ENCODE measurements around the gene CAPN10.

The CAPN10 gene

GRCh38 chr2:240576036-240576435 is 10.5 kb upstream of the CAPN10 start:
- Histone ChIP-seq H3K27me3 (replicated peaks; ENCODE audit: control insufficient read depth, insufficient read depth, low read length, poor library complexity, severe bottlenecking) (no peaks in the 10 kb centered on the region), H3K4me1 (ENCODE audit: control insufficient read depth, insufficient read depth, low read length, poor library complexity, severe bottlenecking) (peaks cover 25% of the 10 kb centered on the region), H3K9me3 (ENCODE audit: control insufficient read depth, low read length) (no peaks in the 10 kb centered on the region), H3K27ac (ENCODE audit: insufficient read depth, low read length, poor library complexity, severe bottlenecking) (no peak overlapping the region), H3K4me3 (ENCODE audit: insufficient read depth, low read depth, low read length, poor library complexity, severe bottlenecking) (no peak overlapping the region), H3K36me3 (ENCODE audit: control insufficient read depth, insufficient read depth, low read length) (peaks cover 75% of the 10 kb centered on the region)
- no peak for DNase-seq

- no peaks in the 10 kb centered on the region for H3K9me3 ChIP-seq (ENCODE audit: control insufficient read depth, low read length)
- no peaks in the 10 kb centered on the region for H3K27me3 ChIP-seq (replicated peaks; ENCODE audit: control insufficient read depth, insufficient read depth, low read length, poor library complexity, severe bottlenecking)
- H3K27ac ChIP-seq (ENCODE audit: insufficient read depth, low read length, poor library complexity, severe bottlenecking) = no peak overlapping the region
- peaks cover 20% of the 10 kb centered on the region for H3K4me1 ChIP-seq (ENCODE audit: control insufficient read depth, insufficient read depth, low read length, poor library complexity, severe bottlenecking)
- no peak for DNase-seq
- peaks cover 71% of the 10 kb centered on the region for H3K36me3 ChIP-seq (ENCODE audit: control insufficient read depth, insufficient read depth, low read length)
- H3K4me3 ChIP-seq (ENCODE audit: insufficient read depth, low read depth, low read length, poor library complexity, severe bottlenecking) = no peak overlapping the region
Observed at GRCh38 chr2:240576436-240577205, 9.9 kb upstream of the CAPN10 start.

DNA sequence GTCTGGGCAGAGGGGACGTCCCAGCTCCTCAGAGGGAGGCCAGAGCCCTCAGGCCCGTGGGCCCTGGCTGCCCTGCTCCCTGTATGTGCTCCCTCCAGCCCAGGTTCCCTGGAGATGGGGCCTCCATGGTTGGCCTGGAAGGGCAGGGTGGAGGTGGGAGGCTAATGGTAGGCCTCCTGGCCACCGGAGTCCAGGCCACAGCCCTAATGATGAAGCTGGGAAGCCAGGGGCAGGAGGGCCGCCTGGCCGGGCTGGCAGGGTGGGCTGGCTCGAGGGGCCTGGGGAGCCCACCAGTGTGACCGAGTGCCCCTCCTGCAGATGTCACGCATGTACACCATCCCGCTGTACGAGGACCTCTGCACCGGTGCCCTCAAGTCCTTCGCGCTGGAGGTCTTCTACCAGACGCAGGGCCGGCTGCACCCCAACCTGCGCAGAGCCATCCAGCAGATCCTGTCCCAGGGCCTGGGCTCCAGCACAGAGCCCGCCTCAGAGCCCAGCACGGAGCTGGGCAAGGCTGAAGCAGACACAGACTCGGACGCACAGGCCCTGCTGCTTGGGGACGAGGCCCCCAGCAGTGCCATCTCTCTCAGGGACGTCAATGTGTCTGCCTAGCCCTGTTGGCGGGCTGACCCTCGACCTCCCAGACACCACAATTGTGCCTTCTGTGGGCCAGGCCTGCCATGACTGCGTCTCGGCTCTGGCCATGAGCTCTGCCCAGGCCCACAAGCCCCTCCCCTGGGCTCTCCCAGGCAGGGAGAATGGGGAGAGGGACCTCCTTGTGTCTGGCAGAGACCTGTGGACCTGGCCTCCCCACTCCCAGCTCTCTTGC is 9.0 kb upstream of the CAPN10 start:
- Histone ChIP-seq H3K27me3 (replicated peaks; ENCODE audit: control insufficient read depth, insufficient read depth, low read length, poor library complexity, severe bottlenecking) (no peaks in the 10 kb centered on the region), H3K9me3 (ENCODE audit: control insufficient read depth, low read length) (no peaks in the 10 kb centered on the region), H3K4me1 (ENCODE audit: control insufficient read depth, insufficient read depth, low read length, poor library complexity, severe bottlenecking) (peaks cover 18% of the 10 kb centered on the region), H3K4me3 (ENCODE audit: insufficient read depth, low read depth, low read length, poor library complexity, severe bottlenecking) (no peak overlapping the region), H3K27ac (ENCODE audit: insufficient read depth, low read length, poor library complexity, severe bottlenecking) (no peak overlapping the region), H3K36me3 (ENCODE audit: control insufficient read depth, insufficient read depth, low read length) (peaks cover 63% of the 10 kb centered on the region)
- DNase-seq = no peak

GRCh38 chr2:240578110-240578450 is 8.5 kb upstream of the CAPN10 start:
- H3K4me1 ChIP-seq (ENCODE audit: control insufficient read depth, insufficient read depth, low read length, poor library complexity, severe bottlenecking) = peaks cover 18% of the 10 kb centered on the region
- H3K36me3 ChIP-seq (ENCODE audit: control insufficient read depth, insufficient read depth, low read length) = peaks cover 57% of the 10 kb centered on the region
- no peaks in the 10 kb centered on the region for H3K9me3 ChIP-seq (ENCODE audit: control insufficient read depth, low read length)
- no peak overlapping the region for H3K27ac ChIP-seq (ENCODE audit: insufficient read depth, low read length, poor library complexity, severe bottlenecking)
- H3K27me3 ChIP-seq (replicated peaks; ENCODE audit: control insufficient read depth, insufficient read depth, low read length, poor library complexity, severe bottlenecking) = no peaks in the 10 kb centered on the region
- DNase-seq = no peak
- no peak overlapping the region for H3K4me3 ChIP-seq (ENCODE audit: insufficient read depth, low read depth, low read length, poor library complexity, severe bottlenecking)

DNA sequence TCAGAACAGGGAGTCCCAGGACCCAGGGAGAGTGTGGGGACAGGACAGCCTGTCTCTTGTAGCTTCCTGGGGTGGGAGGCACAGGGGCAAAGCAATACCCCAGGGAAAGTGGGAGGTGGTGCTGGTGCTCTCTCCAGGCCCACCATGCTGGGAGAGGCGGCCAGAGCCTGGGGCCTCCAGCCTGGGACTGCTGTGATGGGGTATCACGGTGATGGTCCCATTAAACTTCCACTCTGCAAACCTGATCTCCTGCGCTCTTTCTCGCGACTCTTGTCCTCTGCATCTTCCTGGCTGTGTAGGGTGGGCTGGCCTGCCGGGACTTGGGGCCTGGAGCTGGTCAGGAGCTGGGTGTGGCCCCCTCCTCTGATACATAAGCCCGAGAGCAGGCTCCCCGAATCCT is 8.0 kb upstream of the CAPN10 start:
- Histone ChIP-seq H3K27me3 (replicated peaks; ENCODE audit: control insufficient read depth, insufficient read depth, low read length, poor library complexity, severe bottlenecking) (no peaks in the 10 kb centered on the region), H3K27ac (ENCODE audit: insufficient read depth, low read length, poor library complexity, severe bottlenecking) (no peak overlapping the region), H3K9me3 (ENCODE audit: control insufficient read depth, low read length) (no peaks in the 10 kb centered on the region), H3K4me1 (ENCODE audit: control insufficient read depth, insufficient read depth, low read length, poor library complexity, severe bottlenecking) (peaks cover 18% of the 10 kb centered on the region), H3K36me3 (ENCODE audit: control insufficient read depth, insufficient read depth, low read length) (peaks cover 53% of the 10 kb centered on the region), H3K4me3 (ENCODE audit: insufficient read depth, low read depth, low read length, poor library complexity, severe bottlenecking) (no peak overlapping the region)
- no peak for DNase-seq

GRCh38 chr2:240579071-240579762 is 7.3 kb upstream of the CAPN10 start:
- no peak for DNase-seq
- Histone ChIP-seq H3K27ac (ENCODE audit: insufficient read depth, low read length, poor library complexity, severe bottlenecking) (peak overlapping the region; percentile 18), H3K27me3 (replicated peaks; ENCODE audit: control insufficient read depth, insufficient read depth, low read length, poor library complexity, severe bottlenecking) (no peaks in the 10 kb centered on the region), H3K36me3 (ENCODE audit: control insufficient read depth, insufficient read depth, low read length) (peaks cover 46% of the 10 kb centered on the region), H3K4me3 (ENCODE audit: insufficient read depth, low read depth, low read length, poor library complexity, severe bottlenecking) (no peak overlapping the region), H3K4me1 (ENCODE audit: control insufficient read depth, insufficient read depth, low read length, poor library complexity, severe bottlenecking) (peaks cover 18% of the 10 kb centered on the region), H3K9me3 (ENCODE audit: control insufficient read depth, low read length) (no peaks in the 10 kb centered on the region)

- Histone ChIP-seq H3K36me3 (ENCODE audit: control insufficient read depth, insufficient read depth, low read length) (peaks cover 38% of the 10 kb centered on the region), H3K9me3 (ENCODE audit: control insufficient read depth, low read length) (no peaks in the 10 kb centered on the region), H3K27me3 (replicated peaks; ENCODE audit: control insufficient read depth, insufficient read depth, low read length, poor library complexity, severe bottlenecking) (no peaks in the 10 kb centered on the region), H3K4me1 (ENCODE audit: control insufficient read depth, insufficient read depth, low read length, poor library complexity, severe bottlenecking) (peaks cover 25% of the 10 kb centered on the region), H3K27ac (ENCODE audit: insufficient read depth, low read length, poor library complexity, severe bottlenecking) (peak overlapping the region; percentile 18), H3K4me3 (ENCODE audit: insufficient read depth, low read depth, low read length, poor library complexity, severe bottlenecking) (no peak overlapping the region)
- peak; percentile 71 to 75 (median 72) for DNase-seq
Observed at GRCh38 chr2:240579771-240580614, 6.5 kb upstream of the CAPN10 start.

DNA sequence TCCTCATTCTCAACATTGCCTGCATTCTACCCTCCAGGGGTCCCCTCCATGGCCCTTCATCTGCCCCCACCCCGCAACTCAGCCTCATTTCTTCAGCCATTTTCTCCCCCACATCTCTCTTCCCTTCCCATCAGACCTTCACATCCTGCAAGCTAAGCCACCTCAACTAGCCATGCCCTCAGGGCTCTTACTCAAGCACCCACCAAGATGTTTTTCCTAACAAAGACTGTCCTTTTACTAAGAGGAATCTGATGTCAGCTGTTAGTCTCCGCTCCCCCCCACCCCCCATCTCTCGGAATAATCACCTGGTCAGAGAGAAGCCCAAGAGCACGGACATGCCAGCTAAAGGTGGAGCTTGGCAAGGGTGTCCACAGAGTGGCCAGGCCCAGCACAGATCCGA is 4.7 kb upstream of the CAPN10 start:
- peaks cover 32% of the 10 kb centered on the region for H3K4me1 ChIP-seq (ENCODE audit: control insufficient read depth, insufficient read depth, low read length, poor library complexity, severe bottlenecking)

GRCh38 chr2:240582781-240583180 is 3.8 kb upstream of the CAPN10 start:
- DNase-seq = no peak
- Histone ChIP-seq H3K36me3 (ENCODE audit: control insufficient read depth, insufficient read depth, low read length) (peaks cover 10% of the 10 kb centered on the region), H3K4me3 (ENCODE audit: insufficient read depth, low read depth, low read length, poor library complexity, severe bottlenecking) (no peak overlapping the region), H3K4me1 (ENCODE audit: control insufficient read depth, insufficient read depth, low read length, poor library complexity, severe bottlenecking) (peaks cover 38% of the 10 kb centered on the region), H3K27me3 (replicated peaks; ENCODE audit: control insufficient read depth, insufficient read depth, low read length, poor library complexity, severe bottlenecking) (no peaks in the 10 kb centered on the region), H3K9me3 (ENCODE audit: control insufficient read depth, low read length) (no peaks in the 10 kb centered on the region), H3K27ac (ENCODE audit: insufficient read depth, low read length, poor library complexity, severe bottlenecking) (no peak overlapping the region)

More for the DNA sequence above, 4.7 kb upstream of the CAPN10 start:
- no peaks in the 10 kb centered on the region for H3K9me3 ChIP-seq (ENCODE audit: control insufficient read depth, low read length)
- no peak for DNase-seq
- H3K36me3 ChIP-seq (ENCODE audit: control insufficient read depth, insufficient read depth, low read length) = peaks cover 20% of the 10 kb centered on the region
- H3K4me3 ChIP-seq (ENCODE audit: insufficient read depth, low read depth, low read length, poor library complexity, severe bottlenecking) = no peak overlapping the region
- no peaks in the 10 kb centered on the region for H3K27me3 ChIP-seq (replicated peaks; ENCODE audit: control insufficient read depth, insufficient read depth, low read length, poor library complexity, severe bottlenecking)
- no peak overlapping the region for H3K27ac ChIP-seq (ENCODE audit: insufficient read depth, low read length, poor library complexity, severe bottlenecking)
